ENCODE measurements around the gene RRM1.

DNA sequence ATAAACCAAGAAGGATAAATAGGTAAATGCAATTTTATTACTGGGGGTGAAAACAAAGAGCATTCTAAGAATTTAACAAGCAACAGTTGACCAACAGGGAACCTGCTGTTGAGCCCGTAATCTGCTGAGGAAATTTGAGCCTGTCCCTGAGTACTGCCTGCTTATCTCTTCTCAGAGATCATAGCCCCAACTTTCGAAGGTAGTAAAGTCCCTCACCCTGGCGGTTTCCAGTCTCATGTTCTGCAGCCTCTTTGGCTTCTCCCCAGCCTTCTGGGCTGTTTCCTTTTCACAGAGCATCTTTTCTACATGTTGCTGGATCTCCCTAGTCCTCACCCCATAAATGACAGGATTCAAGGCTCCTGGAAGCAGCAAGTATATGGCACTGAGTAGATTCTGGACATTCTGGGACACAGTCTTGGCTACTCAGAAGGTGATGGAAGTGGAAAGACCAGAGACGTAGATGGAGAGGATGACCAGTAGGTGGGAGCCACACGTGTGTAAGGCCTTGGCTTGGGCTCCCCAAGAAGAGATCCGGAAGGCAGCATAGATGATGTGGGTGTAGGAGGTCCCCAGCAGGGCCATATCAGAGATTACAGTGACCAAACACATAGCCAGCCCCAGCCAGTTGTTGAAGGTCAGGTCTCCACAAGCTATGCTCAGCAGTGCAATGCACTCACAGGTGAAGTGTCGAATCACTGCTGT, 51.6 kb downstream of the RRM1 start:
- TF ChIP-seq, protein P1, sequence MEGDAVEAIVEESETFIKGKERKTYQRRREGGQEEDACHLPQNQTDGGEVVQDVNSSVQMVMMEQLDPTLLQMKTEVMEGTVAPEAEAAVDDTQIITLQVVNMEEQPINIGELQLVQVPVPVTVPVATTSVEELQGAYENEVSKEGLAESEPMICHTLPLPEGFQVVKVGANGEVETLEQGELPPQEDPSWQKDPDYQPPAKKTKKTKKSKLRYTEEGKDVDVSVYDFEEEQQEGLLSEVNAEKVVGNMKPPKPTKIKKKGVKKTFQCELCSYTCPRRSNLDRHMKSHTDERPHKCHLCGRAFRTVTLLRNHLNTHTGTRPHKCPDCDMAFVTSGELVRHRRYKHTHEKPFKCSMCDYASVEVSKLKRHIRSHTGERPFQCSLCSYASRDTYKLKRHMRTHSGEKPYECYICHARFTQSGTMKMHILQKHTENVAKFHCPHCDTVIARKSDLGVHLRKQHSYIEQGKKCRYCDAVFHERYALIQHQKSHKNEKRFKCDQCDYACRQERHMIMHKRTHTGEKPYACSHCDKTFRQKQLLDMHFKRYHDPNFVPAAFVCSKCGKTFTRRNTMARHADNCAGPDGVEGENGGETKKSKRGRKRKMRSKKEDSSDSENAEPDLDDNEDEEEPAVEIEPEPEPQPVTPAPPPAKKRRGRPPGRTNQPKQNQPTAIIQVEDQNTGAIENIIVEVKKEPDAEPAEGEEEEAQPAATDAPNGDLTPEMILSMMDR (IDR thresholded peaks at IDR 0.05), result no peak
- TF ChIP-seq POLR2A (IDR thresholded peaks at IDR 0.05) (no peak), EP300 (IDR thresholded peaks at IDR 0.05) (no peak), POLR2AphosphoS5 (IDR thresholded peaks at IDR 0.05) (no peak)

Data from sigmoid colon (tissue), 4 donors.